Stimulated activated CD8-positive, alpha-beta memory T cell treated with anti-CD3 and anti-CD28 coated beads, Interleukin-12 subunit alpha, Interleukin-12 subunit beta, amount 100 ng/mL, for 4 hours (primary cell): ENCODE measurements around the gene TTC28.
"Not testable (repeated sequence)": the region's sequence is repeated elsewhere in the genome, so short reads cannot be mapped to it uniquely, and the experiment has no call there.

Experiments
- DNase-seq: peaks from one replicate; pipeline ENCODE4 v3.0.0-alpha.2; 2020; ENCODE audit warnings: low read depth

TTC28 gene

GRCh38 chr22:28180804-28181731, 498.6 kb downstream of the TTC28 start:
- no peak for DNase-seq

DNA sequence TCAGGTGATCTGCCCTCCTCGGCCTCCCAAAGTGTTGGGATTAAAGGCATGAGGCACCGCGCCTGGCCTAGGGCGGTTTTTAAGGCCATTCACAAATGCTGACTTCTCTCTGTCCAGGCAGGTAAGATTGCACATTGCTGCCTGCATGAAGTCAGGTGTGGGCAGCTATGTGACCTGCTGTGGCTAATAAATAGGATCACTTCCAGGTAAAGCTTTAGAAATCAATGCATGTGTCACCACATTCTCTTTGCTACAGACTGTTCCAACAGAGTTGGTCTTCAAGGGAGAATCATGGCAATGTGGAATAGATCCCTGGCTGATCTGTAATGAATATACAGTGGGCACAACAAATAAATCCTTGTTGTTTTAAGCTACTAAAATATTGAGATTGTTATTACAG, 500.2 kb downstream of the TTC28 start:
- DNase-seq, result no peak

GRCh38 chr22:28175730-28176492, 503.7 kb downstream of the TTC28 start:
- no peak for DNase-seq

- DNase-seq, result no peak
Measured at GRCh38 chr22:28174509-28174908, 505.1 kb downstream of the TTC28 start.

DNA sequence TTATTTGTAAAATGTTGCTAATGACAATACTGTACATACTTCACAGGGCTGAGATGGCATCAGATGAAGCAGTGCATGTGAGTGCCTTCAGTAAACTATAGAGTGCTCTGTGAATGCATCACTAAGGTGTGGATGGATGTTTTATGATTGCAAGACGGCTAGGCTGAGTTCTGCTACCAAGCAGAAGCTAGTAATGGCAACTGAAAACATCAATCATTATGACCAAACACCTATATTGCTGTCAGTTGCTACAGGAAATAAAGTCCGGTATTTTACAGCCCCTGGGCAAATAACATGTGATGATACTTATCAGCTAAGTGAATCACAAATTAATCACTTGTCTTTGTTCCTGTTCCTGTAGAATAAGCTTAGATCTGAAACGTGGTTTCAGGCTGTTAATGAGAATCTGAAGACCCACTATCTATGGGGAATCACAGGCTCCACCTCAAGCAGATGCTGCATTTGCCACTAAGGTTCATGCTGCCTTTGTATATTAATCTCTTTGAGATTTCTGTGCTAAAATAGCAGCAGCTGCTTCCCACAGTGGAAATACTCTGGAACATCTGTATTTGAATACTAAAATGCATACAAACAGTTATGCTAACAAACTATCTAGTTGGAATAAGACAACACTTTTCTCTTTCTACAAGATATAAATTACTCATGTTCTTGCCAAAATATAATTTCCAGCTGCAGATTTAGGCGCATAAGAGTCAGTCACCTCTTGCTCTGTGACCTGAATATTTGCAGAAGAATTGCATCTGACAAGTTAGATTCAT, 506.6 kb downstream of the TTC28 start:
- no peak for DNase-seq

- DNase-seq, result no peak
Measured at GRCh38 chr22:28171712-28172111, 507.9 kb downstream of the TTC28 start.

DNA sequence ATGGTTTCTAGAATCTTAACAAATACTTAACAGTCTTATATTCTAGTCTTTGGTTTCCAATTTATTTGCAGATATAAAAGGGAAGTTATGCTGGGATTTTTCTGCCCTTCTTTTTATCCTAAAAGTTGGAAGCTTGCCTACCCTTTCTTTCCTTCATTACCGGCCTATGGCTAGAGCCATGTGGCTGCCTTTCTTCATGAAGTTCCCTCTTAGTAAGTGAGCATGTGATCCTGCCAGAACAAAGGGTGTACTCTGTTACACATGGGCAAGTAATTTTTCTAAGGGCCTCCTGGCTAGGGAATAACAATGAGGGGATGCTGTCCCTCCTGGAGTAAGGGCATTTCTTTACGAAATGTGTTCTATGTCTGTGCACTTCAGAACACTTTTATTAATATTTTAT, 508.5 kb downstream of the TTC28 start:
- no peak for DNase-seq

DNA sequence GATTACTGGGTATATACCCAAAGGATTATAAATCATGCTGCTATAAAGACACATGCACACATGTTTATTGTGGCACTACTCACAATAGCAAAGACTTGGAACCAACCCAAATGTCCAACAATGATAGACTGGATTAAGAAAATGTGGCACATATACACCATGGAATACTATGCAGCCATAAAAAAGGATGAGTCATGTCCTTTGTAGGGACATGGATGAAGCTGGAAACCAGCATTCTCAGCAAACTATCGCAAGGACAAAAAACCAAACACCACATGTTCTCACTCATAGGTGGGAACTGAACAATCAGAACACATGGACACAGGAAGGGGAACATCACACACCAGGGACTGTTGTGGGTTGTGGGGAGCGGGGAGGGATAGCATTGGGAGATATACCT, 510.3 kb downstream of the TTC28 start:
- not testable (repeated sequence) for DNase-seq

DNA sequence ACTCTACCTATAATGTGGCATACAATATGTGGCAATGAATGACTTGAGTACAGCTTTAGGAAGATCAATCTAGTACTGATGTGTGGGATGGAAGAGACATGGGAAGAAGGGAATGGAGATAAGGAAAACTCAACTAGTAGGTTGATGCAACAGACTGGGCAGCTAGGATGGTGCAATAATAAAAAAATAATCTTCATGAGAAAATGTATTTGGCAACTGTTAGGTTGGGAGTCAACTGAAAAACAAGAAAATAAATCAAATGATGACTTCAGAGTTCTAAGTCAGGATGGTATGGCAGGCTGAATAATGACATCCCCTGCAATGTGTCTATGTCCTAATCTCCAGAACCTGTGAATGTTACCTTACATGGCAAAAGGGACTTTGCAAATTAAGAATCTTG, 523.8 kb downstream of the TTC28 start:
- DNase-seq, result no peak

DNA sequence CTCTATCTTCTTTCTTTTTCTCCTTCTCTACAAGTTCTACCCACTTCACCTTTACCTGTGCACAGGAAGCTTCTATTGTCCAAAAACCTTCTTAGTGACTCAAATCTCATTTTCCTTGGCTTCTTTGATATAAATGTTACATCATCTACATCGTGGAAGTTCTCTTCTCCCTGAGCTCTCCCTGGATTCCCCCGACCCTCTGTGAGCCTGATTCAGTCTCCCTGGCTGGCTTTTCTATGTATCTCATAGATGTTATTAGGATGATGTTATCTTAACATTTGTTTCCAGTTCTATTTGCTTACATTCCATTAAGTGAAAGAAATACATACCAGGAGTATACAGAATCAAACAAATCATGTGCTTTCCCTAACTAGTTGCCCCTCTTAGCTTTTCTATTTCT, 524.8 kb downstream of the TTC28 start:
- DNase-seq, result no peak

DNA sequence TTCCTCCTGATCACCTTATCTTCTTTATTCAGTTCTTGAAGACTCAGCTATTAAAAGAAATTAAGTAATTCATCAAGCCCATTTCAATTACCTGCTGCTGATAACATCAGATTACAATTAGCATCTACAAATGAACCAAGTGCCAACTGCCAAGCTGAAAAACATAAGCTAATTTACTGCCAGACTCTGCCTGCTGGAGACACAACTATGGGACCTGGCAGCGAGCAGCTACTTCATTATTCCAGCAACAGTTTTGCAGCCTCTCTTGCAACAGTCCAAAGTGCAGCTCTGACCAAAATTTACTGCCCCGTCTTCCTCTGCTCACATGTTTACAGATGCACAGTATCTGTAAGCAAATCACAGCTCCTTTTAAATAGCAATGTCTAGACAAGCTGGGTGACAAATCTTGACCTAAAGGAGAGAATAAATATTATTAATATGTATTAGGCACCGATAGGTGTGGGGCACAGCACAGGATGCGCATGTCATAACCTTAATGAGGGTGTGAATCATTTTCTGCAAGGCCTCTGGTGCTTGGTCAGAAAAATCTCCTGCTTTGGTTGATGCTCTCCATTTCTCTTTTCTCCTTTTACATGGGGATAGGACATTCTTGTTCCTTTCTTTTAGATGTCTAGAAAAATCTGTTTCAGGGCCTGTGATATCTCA, 528.4 kb downstream of the TTC28 start:
- no peak for DNase-seq

- DNase-seq, result no peak
Measured at GRCh38 chr22:28148816-28149465, 530.7 kb downstream of the TTC28 start.

DNA sequence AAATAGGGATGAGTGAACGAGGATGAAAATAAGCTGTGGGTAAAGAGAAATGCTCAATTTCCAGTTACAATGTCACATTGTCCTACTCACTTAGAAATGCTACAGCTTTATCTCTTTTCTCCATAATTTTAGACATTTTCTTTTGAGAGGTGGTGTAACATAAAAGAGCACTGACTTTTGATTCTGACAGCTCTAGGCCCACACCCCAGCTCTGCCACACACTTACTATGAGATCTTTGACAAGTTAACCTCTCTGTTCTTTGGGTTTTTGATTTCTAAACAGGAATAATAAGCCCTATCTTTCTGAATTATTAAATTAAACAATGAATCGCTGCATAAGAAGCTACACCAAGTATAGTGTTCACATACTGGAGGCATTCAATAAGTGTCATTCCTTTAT, 532.2 kb downstream of the TTC28 start:
- no peak for DNase-seq

GRCh38 chr22:28146401-28147314, 533.0 kb downstream of the TTC28 start:
- DNase-seq, result no peak

DNA sequence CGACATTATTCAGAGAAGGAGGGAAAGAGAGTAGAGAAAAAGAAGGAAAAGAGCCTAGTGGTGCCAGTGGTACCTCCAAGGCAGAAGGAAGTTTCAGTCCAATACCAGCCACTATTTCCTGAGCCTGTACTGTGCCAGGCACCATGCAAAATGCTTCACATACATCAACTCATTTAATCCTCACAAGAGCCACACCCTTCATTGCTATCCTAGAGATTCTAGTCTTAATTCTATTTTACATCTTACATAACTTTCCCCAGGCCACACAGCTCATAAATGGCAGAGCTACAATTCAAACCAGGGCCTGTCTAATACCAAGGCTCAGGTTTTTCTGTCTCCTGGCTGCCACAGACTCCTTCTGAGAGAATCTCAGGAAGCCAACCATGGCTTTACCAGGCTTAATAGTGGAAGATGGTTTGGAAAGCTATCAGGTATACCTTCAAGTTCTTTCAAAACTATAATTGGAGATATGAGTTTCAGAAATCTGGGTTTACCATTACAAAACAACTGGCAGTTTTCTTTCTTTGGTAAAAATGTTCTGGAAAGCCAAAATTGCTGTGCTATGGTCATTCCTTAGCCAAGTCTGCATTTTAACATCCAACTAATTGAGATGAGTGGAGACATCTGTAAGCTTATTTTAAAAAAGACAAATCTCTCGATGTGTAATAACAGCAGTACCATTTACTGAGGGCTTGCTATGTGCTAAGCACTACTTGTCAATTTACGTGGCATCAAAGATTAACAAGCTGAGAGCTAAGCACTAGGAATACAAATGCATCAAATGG, 535.5 kb downstream of the TTC28 start:
- no peak for DNase-seq

GRCh38 chr22:28143241-28143865, 536.3 kb downstream of the TTC28 start:
- DNase-seq, result no peak

DNA sequence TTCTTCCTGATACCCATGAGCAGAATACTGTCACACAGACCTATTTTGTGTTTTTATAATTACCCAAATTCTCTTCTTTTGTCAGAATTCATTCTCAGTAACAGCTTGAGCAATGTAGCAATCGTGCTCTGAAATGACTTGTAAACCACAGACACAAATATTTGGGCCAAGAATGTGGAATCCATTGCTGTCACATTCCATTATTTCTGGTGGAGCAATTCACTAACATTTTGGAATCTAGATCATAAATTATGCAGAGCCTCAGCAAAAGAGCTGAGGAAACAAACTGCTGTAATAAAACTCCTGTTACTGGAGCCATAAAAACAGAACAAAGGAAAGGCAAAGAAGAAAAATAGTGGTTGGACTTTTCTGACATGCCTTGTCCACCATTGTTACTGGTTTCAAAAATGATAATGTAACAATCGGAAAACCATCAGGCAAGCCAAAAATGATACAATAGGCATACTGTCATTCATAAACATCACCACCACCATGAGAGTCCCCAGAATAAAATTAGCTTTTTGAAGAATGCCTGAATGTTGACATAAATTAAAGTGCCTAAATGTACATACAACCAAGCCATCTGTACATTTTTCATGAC, 537.2 kb downstream of the TTC28 start:
- DNase-seq, result no peak

DNA sequence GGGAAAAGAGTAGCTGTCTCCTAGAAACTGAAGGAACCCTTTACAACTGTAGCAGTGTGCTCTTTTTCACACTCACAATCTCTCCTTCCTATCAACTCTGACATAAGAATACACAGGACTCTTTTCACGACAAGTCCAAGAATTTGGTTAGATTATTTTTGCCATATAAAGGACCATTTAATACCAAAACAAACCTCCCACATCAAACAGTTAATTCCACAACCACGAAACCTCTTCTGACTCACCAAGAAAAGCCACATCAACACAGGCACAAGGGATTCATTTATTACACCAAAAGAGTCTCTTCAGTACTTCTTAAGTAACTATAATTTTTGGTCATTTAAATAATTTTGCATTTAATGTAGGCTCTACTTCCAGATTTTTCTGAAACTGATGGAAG, 538.0 kb downstream of the TTC28 start:
- no peak for DNase-seq

GRCh38 chr22:28139961-28140360, 539.7 kb downstream of the TTC28 start:
- no peak for DNase-seq
